ENCODE data around the gene MLST8.
"Not testable (repeated sequence)": the region's sequence is repeated elsewhere in the genome, so short reads cannot be mapped to it uniquely, and the experiment has no call there.

Gene MLST8

GRCh38 chr16:2232094-2232990 lies 27.1 kb downstream of the MLST8 start:
- no peak for DNase-seq (ENCODE audit: low read depth)

GRCh38 chr16:2233046-2233775 lies 28.0 kb downstream of the MLST8 start:
- DNase-seq (ENCODE audit: low read depth) = no peak

GRCh38 chr16:2233872-2234812 lies 28.9 kb downstream of the MLST8 start:
- DNase-seq (ENCODE audit: low read depth) = no peak

GRCh38 chr16:2234813-2235170 lies 29.5 kb downstream of the MLST8 start:
- DNase-seq (ENCODE audit: low read depth) = no peak

GRCh38 chr16:2235234-2235651 lies 30.0 kb downstream of the MLST8 start:
- no peak for DNase-seq (ENCODE audit: low read depth)

- no peak for DNase-seq (ENCODE audit: low read depth)
Measured at GRCh38 chr16:2235695-2236336, 30.6 kb downstream of the MLST8 start.

- no peak for DNase-seq (ENCODE audit: low read depth)
Measured at GRCh38 chr16:2236337-2237101, 31.3 kb downstream of the MLST8 start, which contains the start of gene DNASE1L2. Gene DNASE1L2 (plus strand): TSS chr16:2236444. CDS start chr16:2236817, 373 bp downstream.

GRCh38 chr16:2237102-2237482 lies 31.8 kb downstream of the MLST8 start:
- no peak for DNase-seq (ENCODE audit: low read depth)

- DNase-seq (ENCODE audit: low read depth) = no peak
Measured at GRCh38 chr16:2237493-2238149, 32.4 kb downstream of the MLST8 start.

- DNase-seq (ENCODE audit: low read depth) = no peak
Measured at GRCh38 chr16:2238150-2238837, 33.0 kb downstream of the MLST8 start.

GRCh38 chr16:2238838-2239675 lies 33.8 kb downstream of the MLST8 start:
- no peak for DNase-seq (ENCODE audit: low read depth)

- DNase-seq (ENCODE audit: low read depth) = not testable (repeated sequence)
Measured at GRCh38 chr16:2240331-2240730, 35.1 kb downstream of the MLST8 start.

- DNase-seq (ENCODE audit: low read depth) = no peak
Measured at GRCh38 chr16:2242598-2242997, 37.3 kb downstream of the MLST8 start.

- no peak for DNase-seq (ENCODE audit: low read depth)
Measured at GRCh38 chr16:2243031-2243528, 37.8 kb downstream of the MLST8 start.

GRCh38 chr16:2243781-2244180 lies 38.5 kb downstream of the MLST8 start:
- no peak for DNase-seq (ENCODE audit: low read depth)

GRCh38 chr16:2244301-2244700 lies 39.0 kb downstream of the MLST8 start:
- DNase-seq (ENCODE audit: low read depth) = no peak

- DNase-seq (ENCODE audit: low read depth) = no peak
Measured at GRCh38 chr16:2244926-2245795, 39.9 kb downstream of the MLST8 start.
